Measurements from ENCODE around the gene VTI1A. TPM values are rescaled to one million over a fixed set of nuclear protein-coding genes. Genes with fewer than 3 reads are reported as not detected.

VTI1A gene
- total and polyA plus RNA-seq, 2 of the 4 experiments (the other 2 are of a cell fraction): 9.7 to 24.9 TPM

- Histone ChIP-seq H2BK20ac (ENCODE audit: low read depth, low read length) (no peak overlapping the region), H3K4ac (ENCODE audit: low read depth, low read length) (no peak overlapping the region), H3K79me1 (ENCODE audit: low read depth in 1 of 2, low read length in 2 of 2) (no peaks in the 10 kb centered on the region), H3K4me1 (ENCODE audit: control insufficient read depth, insufficient read depth, low read length) (peaks cover 6% of the 10 kb centered on the region), H3K9me1 (ENCODE audit: insufficient read depth, low read length) (no peaks in the 10 kb centered on the region), H3K9ac (ENCODE audit: low read depth, low read length) (no peak overlapping the region), H3K14ac (replicated peaks; ENCODE audit: low read depth, low read length) (no peak overlapping the region), H4K5ac (ENCODE audit: low read depth, low read length) (no peak overlapping the region), H2BK120ac (ENCODE audit: low read depth, low read length) (no peak overlapping the region), H2AK9ac (replicated peaks; ENCODE audit: low read depth, low read length, poor library complexity) (peak overlapping the region; percentile 15), H3K18ac (ENCODE audit: low read depth, low read length) (no peak overlapping the region), H3K23ac (ENCODE audit: low read depth, low read length) (no peak overlapping the region), H2BK15ac (ENCODE audit: low read depth, low read length) (no peak overlapping the region), H3K4me2 (ENCODE audit: low read depth, low read length) (no peak overlapping the region), H2AFZ (replicated peaks; ENCODE audit: low read length, poor library complexity) (no peak overlapping the region), H3K27ac (ENCODE audit: insufficient read depth, low read length) (no peak overlapping the region), H4K20me1 (ENCODE audit: insufficient read depth, low read length) (peaks cover 2% of the 10 kb centered on the region; the same call in 1 of the 2 replicates), H2BK5ac (ENCODE audit: low read depth, low read length, poor library complexity, severe bottlenecking) (no peak overlapping the region), H3K27me3 (ENCODE audit: control insufficient read depth, insufficient read depth, low read length) (no peaks in the 10 kb centered on the region), H2AK5ac (ENCODE audit: low read depth, low read length) (no peak overlapping the region), H4K91ac (ENCODE audit: insufficient read depth, low read depth, low read length) (no peak overlapping the region), H3K4me3 (ENCODE audit: insufficient read depth, low read depth, low read length) (no peak overlapping the region), H4K8ac (ENCODE audit: low read depth in 2 of 2, low read length in 2 of 2) (no peak overlapping the region), H3K9me3 (ENCODE audit: control insufficient read depth, insufficient read depth, low read length) (no peaks in the 10 kb centered on the region), H3K36me3 (ENCODE audit: control insufficient read depth, insufficient read depth, low read length) (no peaks in the 10 kb centered on the region), H3K56ac (ENCODE audit: extremely low read depth, insufficient read depth, low read length) (no peak overlapping the region)
- no peak for DNase-seq
- CTCF ChIA-PET: no interaction called here
- dilution Hi-C loops (cut with HindIII; ENCODE audit: low sequenced_read_pairs, unreplicated experiment) (no loop called here), in situ Hi-C loops (cut with MboI; ENCODE audit: low sequenced_read_pairs) (no loop called here), intact Hi-C loops (cut with micrococcal nuclease) (loop anchor here (10.0 kb wide), 2 partner anchors 306 to 566 kb away; no protein-coding TSS in a partner anchor)
- TF ChIP-seq CHD1 (IDR thresholded peaks at IDR 0.05; ENCODE audit: low read depth, low read length) (no peak), MAZ (IDR thresholded peaks at IDR 0.05; ENCODE audit: borderline replicate concordance, low read depth, low read length) (no peak), RCOR1 (IDR thresholded peaks at IDR 0.05; ENCODE audit: insufficient replicate concordance, low read length) (no peak), POLR2A (IDR thresholded peaks at IDR 0.05; ENCODE audit: low read depth, low read length) (no peak), NFE2L2 (IDR thresholded peaks at IDR 0.05; ENCODE audit: low read depth, low read length) (no peak), BHLHE40 (IDR thresholded peaks at IDR 0.05; ENCODE audit: low read depth, low read length) (no peak), MXI1 (IDR thresholded peaks at IDR 0.05; ENCODE audit: borderline replicate concordance, low read depth, low read length) (no peak), FOS (IDR thresholded peaks at IDR 0.05; ENCODE audit: low read depth, low read length) (no peak), CEBPB (IDR thresholded peaks at IDR 0.05; ENCODE audit: low read depth, low read length) (no peak), MAFK (IDR thresholded peaks at IDR 0.05; ENCODE audit: low read depth, low read length) (no peak), RFX5 (IDR thresholded peaks at IDR 0.05; ENCODE audit: low read depth, low read length) (no peak), SMC3 (IDR thresholded peaks at IDR 0.05; ENCODE audit: low read depth, low read length) (no peak), RAD21 (IDR thresholded peaks at IDR 0.05; ENCODE audit: low read length) (no peak)
- TF ChIP-seq, protein P1, sequence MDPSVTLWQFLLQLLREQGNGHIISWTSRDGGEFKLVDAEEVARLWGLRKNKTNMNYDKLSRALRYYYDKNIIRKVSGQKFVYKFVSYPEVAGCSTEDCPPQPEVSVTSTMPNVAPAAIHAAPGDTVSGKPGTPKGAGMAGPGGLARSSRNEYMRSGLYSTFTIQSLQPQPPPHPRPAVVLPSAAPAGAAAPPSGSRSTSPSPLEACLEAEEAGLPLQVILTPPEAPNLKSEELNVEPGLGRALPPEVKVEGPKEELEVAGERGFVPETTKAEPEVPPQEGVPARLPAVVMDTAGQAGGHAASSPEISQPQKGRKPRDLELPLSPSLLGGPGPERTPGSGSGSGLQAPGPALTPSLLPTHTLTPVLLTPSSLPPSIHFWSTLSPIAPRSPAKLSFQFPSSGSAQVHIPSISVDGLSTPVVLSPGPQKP (IDR thresholded peaks at IDR 0.05; ENCODE audit: borderline replicate concordance, low read depth, low read length): no peak
- TF ChIP-seq, protein P2, sequence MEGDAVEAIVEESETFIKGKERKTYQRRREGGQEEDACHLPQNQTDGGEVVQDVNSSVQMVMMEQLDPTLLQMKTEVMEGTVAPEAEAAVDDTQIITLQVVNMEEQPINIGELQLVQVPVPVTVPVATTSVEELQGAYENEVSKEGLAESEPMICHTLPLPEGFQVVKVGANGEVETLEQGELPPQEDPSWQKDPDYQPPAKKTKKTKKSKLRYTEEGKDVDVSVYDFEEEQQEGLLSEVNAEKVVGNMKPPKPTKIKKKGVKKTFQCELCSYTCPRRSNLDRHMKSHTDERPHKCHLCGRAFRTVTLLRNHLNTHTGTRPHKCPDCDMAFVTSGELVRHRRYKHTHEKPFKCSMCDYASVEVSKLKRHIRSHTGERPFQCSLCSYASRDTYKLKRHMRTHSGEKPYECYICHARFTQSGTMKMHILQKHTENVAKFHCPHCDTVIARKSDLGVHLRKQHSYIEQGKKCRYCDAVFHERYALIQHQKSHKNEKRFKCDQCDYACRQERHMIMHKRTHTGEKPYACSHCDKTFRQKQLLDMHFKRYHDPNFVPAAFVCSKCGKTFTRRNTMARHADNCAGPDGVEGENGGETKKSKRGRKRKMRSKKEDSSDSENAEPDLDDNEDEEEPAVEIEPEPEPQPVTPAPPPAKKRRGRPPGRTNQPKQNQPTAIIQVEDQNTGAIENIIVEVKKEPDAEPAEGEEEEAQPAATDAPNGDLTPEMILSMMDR (conservative IDR thresholded peaks at IDR 0.05; ENCODE audit: low read depth, low read length): no peak
- TF ChIP-seq, protein P3, sequence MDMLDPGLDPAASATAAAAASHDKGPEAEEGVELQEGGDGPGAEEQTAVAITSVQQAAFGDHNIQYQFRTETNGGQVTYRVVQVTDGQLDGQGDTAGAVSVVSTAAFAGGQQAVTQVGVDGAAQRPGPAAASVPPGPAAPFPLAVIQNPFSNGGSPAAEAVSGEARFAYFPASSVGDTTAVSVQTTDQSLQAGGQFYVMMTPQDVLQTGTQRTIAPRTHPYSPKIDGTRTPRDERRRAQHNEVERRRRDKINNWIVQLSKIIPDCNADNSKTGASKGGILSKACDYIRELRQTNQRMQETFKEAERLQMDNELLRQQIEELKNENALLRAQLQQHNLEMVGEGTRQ (IDR thresholded peaks at IDR 0.05; ENCODE audit: low read depth, low read length): no peak
- WGBS, 2 experiments (ENCODE audit: extremely low coverage in 2 of 2, insufficient read length in 1 of 2): 93% methylated on average over 3 of the region's 7 CpGs; no CpG with 5 or more reads in 1 of the 2 experiments
- ATAC-seq (ENCODE audit: low read depth): no peak
- no TSS peak for BruUV-seq (replicated peaks)
- POLR2A ChIA-PET (ENCODE audit: unreplicated experiment): no interaction called here
Measured at GRCh38 chr10:112819231-112819630, 372.2 kb downstream of the VTI1A start.

Measured in IMR-90 (cell line).